HG03457 (cell line): ENCODE results near the gene VANGL1.

ENCODE experiments used
- ATAC-seq: cut with Tn5 transposase; IDR thresholded peaks from one replicate; pipeline ENCODE4 v1.9.1; 2021; ENCODE audit warnings: moderate number of reproducible peaks; ENCODE audit not compliant: unreplicated experiment

VANGL1 gene

DNA sequence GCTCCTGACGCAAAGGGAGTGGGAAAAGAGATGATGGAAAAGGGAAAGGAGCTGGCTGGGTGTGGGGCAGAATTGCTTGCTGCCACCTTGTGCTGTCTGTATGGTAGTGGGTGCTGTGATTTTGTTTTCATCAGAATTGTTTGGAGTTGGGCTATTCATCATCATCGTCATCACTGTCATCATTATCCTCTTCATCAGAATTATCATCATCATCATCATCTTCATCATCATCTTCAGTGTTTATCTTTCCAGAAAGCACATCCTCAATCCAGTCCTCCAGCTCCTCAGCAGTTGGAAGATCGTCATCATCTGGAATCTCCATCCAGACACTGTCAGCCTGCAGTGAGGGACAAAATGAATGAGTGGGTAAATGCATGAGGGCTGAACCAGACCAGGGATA lies 59.3 kb downstream of the VANGL1 start:
- ATAC-seq, result no peak

GRCh38 chr1:115702959-115703358 lies 61.2 kb downstream of the VANGL1 start:
- ATAC-seq, result no peak

DNA sequence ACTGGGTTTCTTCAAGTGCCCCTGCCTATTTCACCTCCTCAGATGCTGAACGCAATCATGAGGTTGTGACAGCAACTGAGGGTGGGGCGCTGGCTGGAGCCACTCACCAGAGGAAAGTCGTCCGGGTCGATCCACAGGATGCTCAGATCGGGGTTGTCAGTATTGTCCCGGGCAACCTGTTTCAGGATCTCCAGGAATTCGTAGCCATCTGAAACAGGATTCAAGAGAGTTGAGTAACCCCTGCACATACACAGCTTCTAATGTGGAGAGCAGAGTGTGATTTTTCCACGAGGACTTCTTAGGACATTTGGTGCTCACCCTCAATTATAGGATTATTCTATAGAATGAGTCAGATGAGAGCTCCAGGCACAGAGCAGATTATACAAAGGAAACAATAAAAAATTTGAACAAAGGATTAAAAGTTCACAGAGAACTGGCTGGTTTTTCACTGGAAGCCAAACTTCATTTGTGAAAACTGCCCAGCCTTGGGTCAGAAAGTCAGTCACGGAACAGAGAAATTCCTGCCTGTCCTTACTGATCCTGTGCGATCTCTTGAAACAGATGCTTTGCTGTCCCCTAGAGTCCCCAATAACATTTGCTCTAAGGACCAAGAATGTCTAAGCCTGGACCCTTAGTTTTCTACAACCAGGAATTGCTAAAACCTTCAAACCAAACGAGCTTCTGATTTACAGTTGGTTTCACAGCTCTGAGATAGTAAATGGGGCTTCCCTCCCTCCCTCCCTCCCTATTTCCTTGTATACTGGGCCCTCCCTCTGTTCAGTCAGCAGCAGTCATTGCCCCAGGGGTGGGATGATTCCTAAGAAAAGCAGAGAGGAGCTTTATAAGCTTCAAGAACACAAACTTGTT lies 63.5 kb downstream of the VANGL1 start:
- no peak for ATAC-seq

DNA sequence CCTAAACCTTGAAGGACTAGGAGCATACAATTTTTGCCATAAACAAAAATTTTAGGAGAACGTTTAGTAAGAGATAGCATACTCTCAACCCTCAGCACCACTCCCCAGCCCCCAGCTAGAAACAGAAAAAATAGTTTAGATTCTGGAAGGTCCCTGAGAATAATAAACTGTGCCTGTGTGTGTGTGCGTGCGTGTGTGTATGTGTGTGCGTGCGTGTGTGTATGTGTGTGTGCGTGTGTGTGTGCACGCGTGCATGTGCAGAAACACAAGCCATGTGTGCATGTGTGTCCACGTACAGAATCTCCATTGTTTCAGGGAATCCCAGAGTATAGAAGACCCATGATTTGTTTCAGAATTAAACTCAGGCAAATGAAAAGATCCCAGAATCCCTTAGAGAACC lies 64.2 kb downstream of the VANGL1 start:
- no peak for ATAC-seq

GRCh38 chr1:115706587-115707425 lies 65.0 kb downstream of the VANGL1 start:
- no peak for ATAC-seq

- no peak for ATAC-seq
Observed at GRCh38 chr1:115710859-115711624, 69.3 kb downstream of the VANGL1 start.

DNA sequence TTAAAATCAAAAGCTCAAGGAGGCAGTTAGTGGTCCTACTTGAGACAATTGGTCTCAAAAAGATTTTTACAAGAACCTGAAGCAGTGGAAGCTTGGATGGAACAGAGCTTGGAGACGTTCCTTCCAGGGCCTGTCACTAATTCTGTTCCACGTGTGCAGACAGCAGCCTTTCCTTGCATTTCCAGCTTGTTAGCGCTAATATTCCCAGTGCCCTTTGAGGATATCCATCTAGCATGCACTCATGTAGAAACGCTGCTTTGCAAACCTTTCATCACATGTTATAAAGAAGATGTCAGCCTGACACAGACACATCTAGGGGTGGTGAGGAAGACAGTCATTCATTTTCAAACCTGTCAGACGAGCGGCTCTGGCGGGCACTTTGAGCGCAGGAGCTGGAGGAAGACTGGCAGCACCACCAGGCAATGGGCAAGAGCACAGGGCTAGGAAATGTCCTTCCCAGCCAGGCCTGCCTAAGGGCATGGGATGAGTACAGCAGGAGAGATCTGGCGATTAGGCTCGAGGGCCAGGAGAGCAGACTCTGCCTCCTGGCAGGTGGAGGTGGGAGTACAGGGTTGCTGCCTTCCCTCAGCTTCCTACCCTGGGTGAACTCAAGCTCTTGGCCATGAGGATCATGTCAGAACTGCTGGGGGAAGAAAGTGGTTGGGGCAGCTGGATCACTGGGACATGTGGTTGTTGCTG lies 71.3 kb downstream of the VANGL1 start:
- no peak for ATAC-seq

- ATAC-seq, result no peak
Observed at GRCh38 chr1:115713906-115714305, 72.1 kb downstream of the VANGL1 start.

DNA sequence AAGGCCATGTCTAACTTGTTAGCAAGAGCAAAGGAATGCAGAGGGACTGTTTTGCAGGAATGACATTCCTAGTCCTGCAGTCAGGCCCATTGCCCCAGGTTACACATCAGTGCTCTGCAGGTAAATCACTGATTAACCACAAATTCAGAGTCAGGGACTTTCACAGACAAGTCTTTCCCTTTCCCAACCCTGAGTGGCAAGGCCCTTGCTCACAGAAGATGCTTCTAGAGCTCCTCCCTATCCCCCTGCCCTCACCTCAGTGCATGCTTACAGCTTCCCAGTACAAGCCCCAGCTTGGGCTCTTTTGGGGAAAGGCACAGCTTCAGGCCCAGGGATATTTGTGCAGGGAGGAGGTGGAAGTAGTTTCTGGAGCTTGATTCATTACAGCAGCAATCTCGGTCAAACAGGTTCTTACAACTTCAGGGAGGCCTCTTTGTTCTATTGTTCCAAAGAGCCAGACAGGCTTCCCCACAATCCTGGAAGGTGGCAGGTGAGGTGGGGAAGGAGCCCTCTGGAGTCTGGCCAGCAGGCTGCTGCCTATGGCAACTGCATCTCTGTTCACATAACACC lies 72.9 kb downstream of the VANGL1 start:
- no peak for ATAC-seq

- no peak for ATAC-seq
Observed at GRCh38 chr1:115717541-115717940, 75.8 kb downstream of the VANGL1 start.

DNA sequence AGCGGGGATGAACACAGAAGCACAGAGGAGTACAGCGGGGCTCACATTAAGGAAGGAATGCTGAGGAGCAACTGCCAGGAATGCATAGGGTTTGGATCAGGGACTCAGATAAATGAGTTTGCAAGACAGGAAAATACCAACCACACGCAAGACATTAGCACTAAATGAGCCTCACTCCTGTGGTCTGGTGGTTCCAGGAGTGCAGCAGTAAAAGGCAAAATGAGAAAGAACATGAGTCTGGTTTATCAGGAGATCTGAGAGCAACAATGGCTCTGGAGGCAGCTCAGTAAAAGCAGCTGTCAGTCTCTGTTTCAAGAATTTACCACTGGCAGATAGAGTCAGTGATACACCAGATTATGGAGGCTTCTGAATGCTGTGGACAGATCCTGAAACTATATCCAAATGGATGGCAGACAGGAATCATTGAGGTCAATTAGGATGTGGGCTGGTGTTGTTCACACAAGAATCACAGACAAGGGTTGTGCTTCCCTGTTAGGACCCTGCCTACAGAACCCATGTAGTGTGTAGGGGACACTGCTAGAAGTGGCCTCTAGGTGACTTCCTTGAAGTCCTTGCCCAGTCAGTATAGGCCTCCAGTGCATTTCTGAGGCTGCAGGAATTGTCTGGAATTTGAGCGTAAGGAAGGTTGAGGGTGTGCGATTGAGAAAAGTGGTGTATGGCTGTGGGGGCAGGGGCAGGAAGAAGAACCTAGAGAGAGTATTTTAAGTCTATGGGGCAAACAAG lies 76.4 kb downstream of the VANGL1 start:
- ATAC-seq, result no peak

GRCh38 chr1:115719285-115719684 lies 77.5 kb downstream of the VANGL1 start:
- no peak for ATAC-seq

GRCh38 chr1:115722221-115722620 lies 80.5 kb downstream of the VANGL1 start:
- no peak for ATAC-seq

DNA sequence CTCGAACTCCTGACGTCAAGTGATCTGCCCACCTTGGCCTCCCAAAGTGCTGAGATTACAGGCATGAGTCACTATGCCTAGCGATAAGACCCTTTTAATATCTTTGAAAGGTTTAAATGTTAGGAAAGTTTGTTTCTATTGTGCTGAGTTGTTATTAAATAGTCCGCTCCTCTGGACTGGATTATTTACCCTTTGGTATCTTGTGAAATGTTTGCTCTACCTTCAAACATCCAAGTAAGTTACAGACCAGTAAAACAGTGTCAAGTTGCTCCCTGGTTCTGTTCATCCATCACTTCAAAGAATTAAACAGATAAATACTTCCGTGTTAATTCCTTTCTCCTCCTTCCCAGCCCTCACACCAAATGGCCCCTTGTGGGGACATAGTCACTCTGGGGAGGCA lies 82.0 kb downstream of the VANGL1 start:
- no peak for ATAC-seq

DNA sequence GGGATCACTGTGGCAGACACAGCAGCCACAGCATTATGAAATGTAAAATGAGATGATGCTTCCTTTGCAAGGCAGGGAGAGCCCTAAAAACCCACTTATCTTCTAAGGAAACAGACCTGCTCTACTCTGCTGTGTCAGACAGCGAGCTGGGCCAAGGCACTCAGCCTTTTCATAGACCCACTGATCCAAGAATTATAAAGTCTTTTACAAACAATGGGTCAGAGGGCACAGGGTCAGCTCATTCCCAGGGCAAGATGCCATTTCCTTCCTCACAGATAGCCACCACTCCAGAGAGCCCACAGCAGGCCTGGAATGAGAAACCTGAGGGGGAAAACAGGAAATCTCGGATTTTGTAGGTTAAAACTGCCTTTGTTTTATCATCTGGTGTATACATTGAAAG lies 83.8 kb downstream of the VANGL1 start:
- no peak for ATAC-seq

GRCh38 chr1:115726161-115726560 lies 84.4 kb downstream of the VANGL1 start:
- ATAC-seq, result no peak

DNA sequence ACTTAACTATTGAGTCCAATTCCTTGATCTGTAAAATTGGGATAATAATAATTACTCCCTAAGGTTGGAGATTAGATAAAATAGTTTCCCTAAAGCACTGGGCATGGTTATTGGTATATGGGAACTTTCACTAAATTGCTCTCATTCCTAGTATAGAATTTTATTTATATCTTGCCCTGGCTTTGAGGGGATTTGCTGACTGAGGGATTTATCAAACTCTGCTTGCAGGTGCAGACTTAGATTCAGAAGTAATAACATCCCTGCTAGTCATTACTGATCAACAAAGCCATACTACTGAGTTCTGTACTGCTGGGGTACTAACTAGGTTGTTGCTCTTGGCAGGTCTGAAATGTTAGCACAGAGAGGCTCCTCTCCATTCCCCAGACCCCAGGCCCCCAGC lies 84.8 kb downstream of the VANGL1 start:
- no peak for ATAC-seq

- ATAC-seq, result no peak
Observed at GRCh38 chr1:115727706-115728249, 86.0 kb downstream of the VANGL1 start.

DNA sequence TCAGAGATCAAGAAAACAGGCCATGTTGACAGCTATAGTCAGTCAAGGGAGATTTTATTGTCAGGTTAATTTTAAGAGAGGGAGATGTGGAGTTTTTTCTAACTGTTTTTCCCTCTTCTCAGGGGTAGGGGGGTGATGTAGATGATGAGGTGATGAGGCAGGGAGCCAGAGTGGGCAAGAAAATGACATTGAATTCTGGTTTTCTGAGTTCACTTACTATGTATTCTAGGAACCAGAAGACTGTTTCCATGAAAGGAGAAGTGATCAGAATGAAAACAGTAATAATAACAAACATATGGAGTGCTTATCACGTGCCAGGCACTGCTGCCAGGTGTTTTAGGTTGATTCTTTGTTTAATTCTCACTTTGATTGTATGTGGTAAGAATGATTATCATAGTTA lies 86.6 kb downstream of the VANGL1 start:
- no peak for ATAC-seq
